Psoas muscle (tissue), 8 donors: ENCODE data around the gene KRT7. TPM values are rescaled to one million over a fixed set of nuclear protein-coding genes. Genes with fewer than 3 reads are reported as not detected.

ENCODE experiments used
- ATAC-seq, 4 donors: fragments of 200-7000 bp; cut with Tn5 transposase; one replicate each; pipeline ENCODE4 v1.9.1; 2020; ENCODE audit warnings: moderate library complexity in 3 of 4, mild to moderate bottlenecking in 2 of 4
- DNase-seq, 2 donors: peaks; one replicate each; pipeline ENCODE4 v3.0.0-alpha.2; 2020
- H3K27ac ChIP-seq: fragments of 200-600 bp; one replicate; pipeline ENCODE4 v1.8.0; 2022
- H3K27me3 ChIP-seq, 3 donors: fragments of 200-600 bp in 1 of 3; one replicate each; pipeline versions ENCODE4 v1.6.1 to v1.8.0; 2013 to 2022; ENCODE audit warnings: low read length in 2 of 3, mild to moderate bottlenecking in 2 of 3, moderate library complexity in 1 of 3; ENCODE audit not compliant: insufficient read depth in 3 of 3
- H3K36me3 ChIP-seq, 2 donors: fragments of 200-600 bp in 1 of 2; one replicate each; pipeline versions ENCODE4 v1.6.1 to v1.8.0; 2013 to 2022; ENCODE audit warnings: low read depth in 1 of 2, mild to moderate bottlenecking in 1 of 2, moderate library complexity in 1 of 2; ENCODE audit not compliant: insufficient read depth in 1 of 2
- H3K4me1 ChIP-seq: fragments of 200-600 bp; one replicate; pipeline ENCODE4 v1.8.0; 2022
- H3K4me3 ChIP-seq: fragments of 200-600 bp; one replicate; pipeline ENCODE4 v1.8.0; 2022; ENCODE audit warnings: mild to moderate bottlenecking
- H3K9me3 ChIP-seq: fragments of 200-600 bp; one replicate; pipeline ENCODE4 v1.8.0; 2022
- CTCF ChIP-seq: fragments of 200-600 bp; IDR thresholded peaks from one replicate; pipeline ENCODE4 v1.8.0; 2022; ENCODE audit warnings: antibody characterized with exemption
- WGBS, 3 donors: extraction: QIAGEN DNeasy Blood & Tissue Kit; methylation state at CpG; one replicate each; pipeline versions ENCODE4 v1.1.6 to v1.1.7; 2013; 5-methylcytosine and 5-hydroxymethylcytosine counted together
- intact Hi-C, 2 donors: fragments of 100-400 bp; cut with DNase I; formaldehyde crosslinking; loops; one replicate each; pipeline versions ENCODE4 v1.11.0 to v1.14.2; 2022
- polyA plus RNA-seq, 3 donors: library from polyadenylated mRNA; stranded (reverse); fragments of 200-250 nt; gene quantifications; one replicate each; pipeline ENCODE4 v1.2.3, GENCODE V29; 2013
- total RNA-seq, 4 donors: library from RNA; stranded (reverse); fragmentation: NEBNext Ultra II Directional in 2 of 4; extraction: Animal tissue kit (Norgen Biotek cat#: 25700) in 2 of 4; gene quantifications; one replicate each; pipeline versions ENCODE4 v1.2.1 to v1.2.4, GENCODE V29; 2021 to 2023
- donor health status: healthy with polysubstance abuse.
- donor health status: DM: no; HTN: no; CAD: no; lungs with moderate emphysema.
- donor health status: Bipolar disorder and iron deficiency.
- donor health status: healthy.
- donor health status: DM: yes; HTN: yes; CAD: no.
- donor health status: DM: no; HTN: no; CAD: no.
- donor health status: DM: no; HTN: no; CAD: no.
- donor health status: DM: yes; HTN: yes; CAD: no.

The KRT7 gene
- total and polyA plus RNA-seq, 7 donors: 0.39 to 3.9 (median 1.6) TPM

GRCh38 chr12:52185400-52185967 is 47.6 kb upstream of the KRT7 start:
- Histone ChIP-seq H3K4me3 (no peak overlapping the region), H3K9me3 (no peaks in the 10 kb centered on the region), H3K36me3 (no peaks in the 10 kb centered on the region), H3K4me1 (peaks cover 8% of the 10 kb centered on the region), H3K27ac (no peak overlapping the region), H3K27me3 (no peaks in the 10 kb centered on the region)
- 90 to 91% (median 90%) methylated on average over 16 of the region's 16 CpGs for WGBS, 3 donors
- DNase-seq: no peak
- ATAC-seq: no peak
- TF ChIP-seq CTCF: no peak
- intact Hi-C loops: loop anchor here in 1 of 2 donors (1.0 kb wide), 1 partner anchor 18 kb away; no protein-coding TSS in a partner anchor

DNA sequence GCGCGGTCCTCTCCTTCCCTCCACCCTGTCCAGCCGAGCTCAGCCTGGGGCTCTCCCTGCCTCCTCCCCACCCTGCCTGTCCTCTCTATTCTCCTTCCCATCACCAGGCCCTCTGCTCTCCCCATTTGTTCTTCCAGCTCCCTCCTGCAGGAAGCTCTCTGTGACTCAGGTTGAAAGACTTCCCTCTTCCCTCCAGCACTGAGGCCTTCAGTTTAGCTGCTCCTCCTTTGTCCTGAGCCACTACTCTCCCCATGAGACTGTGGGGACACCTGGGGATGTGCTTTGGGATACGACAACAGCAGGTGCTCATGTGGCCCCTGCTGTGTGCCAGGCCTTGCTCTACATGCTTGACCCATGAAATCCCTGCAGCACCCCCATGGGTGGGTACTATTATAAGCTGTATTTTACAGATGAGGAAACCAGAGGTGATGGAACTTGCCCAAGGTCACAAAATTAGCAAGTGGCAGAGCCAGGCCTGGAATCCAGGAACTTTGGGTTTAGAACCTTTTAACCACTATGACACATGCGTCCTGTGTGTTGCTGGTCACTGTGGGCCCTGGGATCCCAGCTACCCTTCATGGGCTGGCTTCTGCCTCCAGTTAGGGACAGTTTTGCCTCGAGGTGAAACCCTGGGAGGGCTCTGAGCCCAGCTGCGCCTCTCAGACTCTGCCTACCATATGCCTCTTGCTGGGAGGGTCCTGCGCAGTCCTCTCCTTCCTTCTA is 46.8 kb upstream of the KRT7 start:
- Histone ChIP-seq H3K36me3 (no peaks in the 10 kb centered on the region), H3K9me3 (no peaks in the 10 kb centered on the region), H3K4me3 (no peak overlapping the region), H3K27me3 (no peaks in the 10 kb centered on the region), H3K4me1 (peaks cover 8% of the 10 kb centered on the region), H3K27ac (no peak overlapping the region)
- no peak for TF ChIP-seq CTCF
- no peak for DNase-seq
- ATAC-seq: no peak
- 82 to 91% (median 88%) methylated on average over 8 of the region's 8 CpGs for WGBS, 3 donors
- intact Hi-C loops: no loop called here

DNA sequence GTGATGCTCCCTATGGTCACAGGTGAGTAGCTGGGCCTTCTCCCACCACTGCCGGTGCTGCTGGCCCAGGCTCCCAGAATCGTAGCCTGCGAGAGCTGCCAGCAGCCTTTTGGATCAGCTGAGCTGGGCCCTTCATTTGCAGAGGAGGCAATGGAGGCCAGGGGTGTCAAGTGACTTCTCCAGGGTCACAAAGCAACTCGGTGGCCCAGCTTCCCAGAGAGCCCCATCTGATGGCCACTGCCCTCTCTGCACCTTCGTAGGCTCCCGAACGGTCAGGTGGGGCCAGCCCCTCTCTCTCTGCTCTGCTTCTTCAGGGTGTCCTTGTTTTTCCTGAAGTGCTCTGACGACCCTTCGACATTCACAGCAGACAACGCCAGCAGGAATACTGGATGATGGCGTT is 45.8 kb upstream of the KRT7 start:
- WGBS, 3 donors: 86 to 89% (median 88%) methylated on average over 11 of the region's 11 CpGs
- no peak for DNase-seq
- H3K36me3 ChIP-seq: no peaks in the 10 kb centered on the region
- peaks cover 8% of the 10 kb centered on the region for H3K4me1 ChIP-seq
- H3K27me3 ChIP-seq: no peaks in the 10 kb centered on the region
- intact Hi-C loops: no loop called here
- no peak overlapping the region for H3K4me3 ChIP-seq
- ATAC-seq: no peak
- no peaks in the 10 kb centered on the region for H3K9me3 ChIP-seq
- no peak for TF ChIP-seq CTCF
- H3K27ac ChIP-seq: no peak overlapping the region

DNA sequence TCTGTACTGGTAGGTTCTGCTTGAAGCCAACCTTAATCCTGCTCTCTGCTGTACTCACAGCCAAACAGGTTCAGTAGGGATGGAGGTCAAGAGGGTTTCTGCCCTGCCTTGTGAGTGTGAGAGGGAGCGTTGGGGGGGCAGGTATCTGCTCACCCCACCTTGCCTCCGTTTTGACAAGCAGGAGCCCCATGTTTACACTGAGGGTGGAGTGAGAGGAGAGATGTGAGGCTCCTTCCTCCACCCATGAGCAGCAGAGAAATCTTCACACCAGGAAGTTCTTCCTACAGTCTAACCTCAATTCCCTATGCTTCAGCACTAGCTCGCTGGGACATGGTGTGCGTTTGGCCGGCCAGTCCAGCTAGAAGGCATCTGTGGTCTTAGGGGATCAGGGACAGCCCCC is 45.4 kb upstream of the KRT7 start:
- Histone ChIP-seq H3K9me3 (no peaks in the 10 kb centered on the region), H3K4me1 (peaks cover 11% of the 10 kb centered on the region), H3K36me3 (no peaks in the 10 kb centered on the region), H3K4me3 (no peak overlapping the region), H3K27me3 (no peaks in the 10 kb centered on the region), H3K27ac (no peak overlapping the region)
- TF ChIP-seq CTCF: no peak
- DNase-seq (no peak), ATAC-seq (no peak)
- intact Hi-C loops: no loop called here
- WGBS, 3 donors: 96 to 98% (median 96%) methylated on average over 5 of the region's 5 CpGs
